Measurements from ENCODE around the gene PWP2. TPM values are rescaled to one million over a fixed set of nuclear protein-coding genes. Genes with fewer than 3 reads are reported as not detected.
"Not testable (repeated sequence)": the region's sequence is repeated elsewhere in the genome, so short reads cannot be mapped to it uniquely, and the experiment has no call there.

Gene PWP2
- total and polyA plus RNA-seq, 2 donors = 2.2 to 12.7 TPM

DNA sequence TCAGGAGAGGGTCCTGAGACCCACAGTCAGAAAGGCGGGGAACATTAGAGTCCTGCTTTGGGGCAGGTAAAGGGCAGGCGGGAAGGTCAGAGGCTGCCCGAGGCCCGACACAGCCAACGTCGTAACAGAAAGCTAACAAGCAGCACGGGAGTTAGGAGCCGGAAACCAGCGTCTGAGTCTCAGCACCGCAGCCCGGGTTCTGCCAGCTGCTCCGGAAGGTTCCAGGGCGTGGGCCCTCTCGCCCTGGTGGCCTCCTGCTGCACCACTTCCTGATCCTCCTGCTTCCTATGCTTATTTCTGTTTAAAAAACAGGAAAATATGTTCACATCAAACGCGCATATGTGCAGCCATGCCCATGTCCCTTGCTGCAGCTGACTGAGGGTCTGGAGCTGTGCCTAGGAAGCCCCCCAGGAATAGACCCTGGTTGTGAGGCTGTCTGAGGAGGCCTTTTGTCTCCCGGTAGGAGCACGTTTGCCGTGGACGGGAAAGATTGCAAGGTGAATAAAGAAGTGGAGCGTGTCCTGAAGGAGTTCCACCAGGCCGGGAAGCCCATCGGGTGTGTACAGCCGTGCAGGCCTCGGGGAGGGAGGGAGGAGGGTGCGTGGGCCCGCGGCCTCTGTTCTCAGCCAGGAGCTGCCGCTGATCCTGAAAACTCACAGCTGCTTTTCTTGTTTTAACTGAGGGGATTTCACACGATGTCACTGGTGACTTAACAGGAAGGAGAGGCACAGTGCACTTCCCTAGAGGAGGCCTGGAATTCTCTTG, 32.8 kb downstream of the PWP2 start:
- H3K9me3 ChIP-seq (ENCODE audit: control insufficient read depth in 2 of 2, insufficient read depth in 1 of 2, low read length in 1 of 2); H3K4me3 ChIP-seq (ENCODE audit: low read length in 2 of 2); DNase-seq (ENCODE audit: low read depth in 6 of 9, low spot score in 9 of 9); H3K36me3 ChIP-seq (ENCODE audit: control insufficient read depth in 2 of 2, insufficient read depth in 2 of 2, low read length in 1 of 2); H3K27me3 ChIP-seq (ENCODE audit: control insufficient read depth in 2 of 2, insufficient read depth in 1 of 2, low read length in 1 of 2); H3K4me1 ChIP-seq (ENCODE audit: control insufficient read depth in 2 of 2, insufficient read depth in 2 of 2, low read length in 2 of 2): not testable (repeated sequence)
- WGBS = 64% methylated on average over 10 of the region's 30 CpGs
- peak overlapping the region; percentile 52 to 60 for H3K27ac ChIP-seq (ENCODE audit: low read depth in 1 of 2, low read length in 1 of 2)

GRCh38 chr21:44140552-44140932, 33.3 kb downstream of the PWP2 start:
- H3K9me3 ChIP-seq (ENCODE audit: control insufficient read depth in 2 of 2, insufficient read depth in 1 of 2, low read length in 1 of 2); DNase-seq (ENCODE audit: low read depth in 6 of 9, low spot score in 9 of 9); H3K27me3 ChIP-seq (ENCODE audit: control insufficient read depth in 2 of 2, insufficient read depth in 1 of 2, low read length in 1 of 2); H3K4me1 ChIP-seq (ENCODE audit: control insufficient read depth in 2 of 2, insufficient read depth in 2 of 2, low read length in 2 of 2); H3K27ac ChIP-seq (ENCODE audit: low read depth in 1 of 2, low read length in 1 of 2); H3K4me3 ChIP-seq (ENCODE audit: low read length in 2 of 2); H3K36me3 ChIP-seq (ENCODE audit: control insufficient read depth in 2 of 2, insufficient read depth in 2 of 2, low read length in 1 of 2): not testable (repeated sequence)
- no CpG with 5 or more reads among the region's 18 CpGs for WGBS

DNA sequence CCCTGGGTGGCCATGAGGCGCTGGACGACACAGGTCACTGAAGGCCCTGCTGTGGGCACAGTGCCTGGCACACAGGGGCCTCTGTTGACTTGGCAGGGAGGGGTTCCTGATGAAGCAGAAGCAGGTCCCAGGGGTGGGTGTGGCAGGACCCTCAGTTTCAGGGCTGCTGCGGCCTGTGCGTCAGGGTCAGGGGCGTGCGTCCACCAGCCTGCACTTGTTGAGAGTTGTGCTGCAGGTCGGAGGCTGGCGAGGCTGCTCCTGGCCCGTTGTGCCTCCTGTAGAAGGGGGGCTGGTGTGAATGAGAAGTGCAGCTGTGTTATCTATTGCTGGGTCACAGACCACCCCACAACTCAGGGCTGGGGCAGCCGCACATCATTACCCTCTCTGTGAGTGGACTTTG, 35.3 kb downstream of the PWP2 start:
- H3K27me3 ChIP-seq (ENCODE audit: control insufficient read depth in 2 of 2, insufficient read depth in 1 of 2, low read length in 1 of 2); H3K36me3 ChIP-seq (ENCODE audit: control insufficient read depth in 2 of 2, insufficient read depth in 2 of 2, low read length in 1 of 2); H3K4me3 ChIP-seq (ENCODE audit: low read length in 2 of 2); DNase-seq (ENCODE audit: low read depth in 6 of 9, low spot score in 9 of 9); H3K9me3 ChIP-seq (ENCODE audit: control insufficient read depth in 2 of 2, insufficient read depth in 1 of 2, low read length in 1 of 2); H3K27ac ChIP-seq (ENCODE audit: low read depth in 1 of 2, low read length in 1 of 2); H3K4me1 ChIP-seq (ENCODE audit: control insufficient read depth in 2 of 2, insufficient read depth in 2 of 2, low read length in 2 of 2): not testable (repeated sequence)
- 85% methylated on average over 7 of the region's 10 CpGs for WGBS

GRCh38 chr21:44143380-44143779, 36.2 kb downstream of the PWP2 start:
- H3K4me1 ChIP-seq (ENCODE audit: control insufficient read depth in 2 of 2, insufficient read depth in 2 of 2, low read length in 2 of 2); H3K4me3 ChIP-seq (ENCODE audit: low read length in 2 of 2); H3K36me3 ChIP-seq (ENCODE audit: control insufficient read depth in 2 of 2, insufficient read depth in 2 of 2, low read length in 1 of 2); H3K27ac ChIP-seq (ENCODE audit: low read depth in 1 of 2, low read length in 1 of 2); H3K9me3 ChIP-seq (ENCODE audit: control insufficient read depth in 2 of 2, insufficient read depth in 1 of 2, low read length in 1 of 2); H3K27me3 ChIP-seq (ENCODE audit: control insufficient read depth in 2 of 2, insufficient read depth in 1 of 2, low read length in 1 of 2); DNase-seq (ENCODE audit: low read depth in 6 of 9, low spot score in 9 of 9): not testable (repeated sequence)
- 17% methylated on average over 3 of the region's 17 CpGs for WGBS

DNA sequence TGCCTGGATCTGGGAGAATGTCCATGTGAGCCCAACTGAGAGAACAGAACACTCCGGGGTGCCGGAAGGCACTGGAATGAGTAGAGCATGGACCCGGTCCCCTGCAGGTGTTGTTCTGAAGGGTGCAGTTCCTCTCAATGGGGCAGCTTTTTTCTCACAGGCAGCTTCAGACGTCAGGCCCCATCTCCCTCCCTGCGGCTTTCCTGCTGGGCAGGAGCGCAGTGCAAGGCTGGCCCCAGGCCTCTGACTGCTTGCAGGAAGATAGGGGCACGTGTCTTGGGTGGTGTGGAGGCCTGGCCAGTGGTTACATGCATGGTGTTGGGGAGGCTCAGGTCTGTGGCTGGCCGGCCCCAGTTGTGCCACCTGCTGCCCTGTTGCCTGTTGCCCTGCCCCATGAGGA, 36.8 kb downstream of the PWP2 start:
- DNase-seq (ENCODE audit: low read depth in 6 of 9, low spot score in 9 of 9); H3K4me3 ChIP-seq (ENCODE audit: low read length in 2 of 2); H3K27me3 ChIP-seq (ENCODE audit: control insufficient read depth in 2 of 2, insufficient read depth in 1 of 2, low read length in 1 of 2); H3K4me1 ChIP-seq (ENCODE audit: control insufficient read depth in 2 of 2, insufficient read depth in 2 of 2, low read length in 2 of 2); H3K36me3 ChIP-seq (ENCODE audit: control insufficient read depth in 2 of 2, insufficient read depth in 2 of 2, low read length in 1 of 2); H3K9me3 ChIP-seq (ENCODE audit: control insufficient read depth in 2 of 2, insufficient read depth in 1 of 2, low read length in 1 of 2): not testable (repeated sequence)
- WGBS = 40% methylated on average over 1 of the region's 8 CpGs
- H3K27ac ChIP-seq (ENCODE audit: low read depth in 1 of 2, low read length in 1 of 2) = peak overlapping the region in 1 of 2 donors; percentile 61

- not testable (repeated sequence) for H3K4me1 ChIP-seq (ENCODE audit: control insufficient read depth in 2 of 2, insufficient read depth in 2 of 2, low read length in 2 of 2); DNase-seq (ENCODE audit: low read depth in 6 of 9, low spot score in 9 of 9); H3K4me3 ChIP-seq (ENCODE audit: low read length in 2 of 2); H3K36me3 ChIP-seq (ENCODE audit: control insufficient read depth in 2 of 2, insufficient read depth in 2 of 2, low read length in 1 of 2); H3K27ac ChIP-seq (ENCODE audit: low read depth in 1 of 2, low read length in 1 of 2); H3K9me3 ChIP-seq (ENCODE audit: control insufficient read depth in 2 of 2, insufficient read depth in 1 of 2, low read length in 1 of 2); H3K27me3 ChIP-seq (ENCODE audit: control insufficient read depth in 2 of 2, insufficient read depth in 1 of 2, low read length in 1 of 2)
- no CpG with 5 or more reads among the region's 22 CpGs for WGBS
Measured at GRCh38 chr21:44144784-44145602, 37.8 kb downstream of the PWP2 start.

DNA sequence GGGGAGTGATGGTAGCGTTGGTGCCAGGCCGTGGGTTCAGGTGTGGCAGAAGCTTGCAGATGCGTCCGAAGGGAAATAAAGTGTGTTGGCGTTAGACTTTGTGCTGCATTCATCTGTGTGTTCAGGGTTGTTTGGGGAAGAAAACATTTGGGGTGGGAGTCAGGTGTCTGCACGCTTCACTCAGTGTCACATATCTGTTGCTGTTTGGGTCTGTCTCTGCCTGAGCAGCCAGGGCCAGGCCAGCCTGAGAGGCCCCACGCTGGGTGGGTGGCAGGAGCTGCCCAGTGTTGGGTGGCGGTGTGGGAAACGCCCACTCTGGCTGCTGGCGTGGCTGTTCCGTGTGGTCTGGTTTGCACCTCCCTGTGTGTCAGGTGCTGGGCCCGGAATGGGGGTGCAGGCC, 38.4 kb downstream of the PWP2 start:
- not testable (repeated sequence) for H3K36me3 ChIP-seq (ENCODE audit: control insufficient read depth in 2 of 2, insufficient read depth in 2 of 2, low read length in 1 of 2); H3K4me3 ChIP-seq (ENCODE audit: low read length in 2 of 2); DNase-seq (ENCODE audit: low read depth in 6 of 9, low spot score in 9 of 9); H3K27me3 ChIP-seq (ENCODE audit: control insufficient read depth in 2 of 2, insufficient read depth in 1 of 2, low read length in 1 of 2); H3K4me1 ChIP-seq (ENCODE audit: control insufficient read depth in 2 of 2, insufficient read depth in 2 of 2, low read length in 2 of 2); H3K9me3 ChIP-seq (ENCODE audit: control insufficient read depth in 2 of 2, insufficient read depth in 1 of 2, low read length in 1 of 2); H3K27ac ChIP-seq (ENCODE audit: low read depth in 1 of 2, low read length in 1 of 2)
- 90% methylated on average over 2 of the region's 12 CpGs for WGBS

- H3K4me1 ChIP-seq (ENCODE audit: control insufficient read depth in 2 of 2, insufficient read depth in 2 of 2, low read length in 2 of 2); H3K27ac ChIP-seq (ENCODE audit: low read depth in 1 of 2, low read length in 1 of 2); H3K4me3 ChIP-seq (ENCODE audit: low read length in 2 of 2); H3K27me3 ChIP-seq (ENCODE audit: control insufficient read depth in 2 of 2, insufficient read depth in 1 of 2, low read length in 1 of 2); H3K9me3 ChIP-seq (ENCODE audit: control insufficient read depth in 2 of 2, insufficient read depth in 1 of 2, low read length in 1 of 2); DNase-seq (ENCODE audit: low read depth in 6 of 9, low spot score in 9 of 9); H3K36me3 ChIP-seq (ENCODE audit: control insufficient read depth in 2 of 2, insufficient read depth in 2 of 2, low read length in 1 of 2): not testable (repeated sequence)
- WGBS = no CpG with 5 or more reads among the region's 8 CpGs
Measured at GRCh38 chr21:44147108-44147507, 39.9 kb downstream of the PWP2 start.

- not testable (repeated sequence) for H3K4me1 ChIP-seq (ENCODE audit: control insufficient read depth in 2 of 2, insufficient read depth in 2 of 2, low read length in 2 of 2); H3K4me3 ChIP-seq (ENCODE audit: low read length in 2 of 2); H3K27me3 ChIP-seq (ENCODE audit: control insufficient read depth in 2 of 2, insufficient read depth in 1 of 2, low read length in 1 of 2); DNase-seq (ENCODE audit: low read depth in 6 of 9, low spot score in 9 of 9); H3K9me3 ChIP-seq (ENCODE audit: control insufficient read depth in 2 of 2, insufficient read depth in 1 of 2, low read length in 1 of 2); H3K27ac ChIP-seq (ENCODE audit: low read depth in 1 of 2, low read length in 1 of 2); H3K36me3 ChIP-seq (ENCODE audit: control insufficient read depth in 2 of 2, insufficient read depth in 2 of 2, low read length in 1 of 2)
- 97% methylated on average over 3 of the region's 10 CpGs for WGBS
Measured at GRCh38 chr21:44150255-44150654, 43.1 kb downstream of the PWP2 start.

Measured in thymus (tissue), 11 donors.